Measurements from ENCODE around the gene BABAM2. TPM values are rescaled to one million over a fixed set of nuclear protein-coding genes. Genes with fewer than 3 reads are reported as not detected.
"Not testable (repeated sequence)": the region's sequence is repeated elsewhere in the genome, so short reads cannot be mapped to it uniquely, and the experiment has no call there.

The BABAM2 gene
- total RNA-seq, 1 experiment from 2014 or later: 57.6 TPM

DNA sequence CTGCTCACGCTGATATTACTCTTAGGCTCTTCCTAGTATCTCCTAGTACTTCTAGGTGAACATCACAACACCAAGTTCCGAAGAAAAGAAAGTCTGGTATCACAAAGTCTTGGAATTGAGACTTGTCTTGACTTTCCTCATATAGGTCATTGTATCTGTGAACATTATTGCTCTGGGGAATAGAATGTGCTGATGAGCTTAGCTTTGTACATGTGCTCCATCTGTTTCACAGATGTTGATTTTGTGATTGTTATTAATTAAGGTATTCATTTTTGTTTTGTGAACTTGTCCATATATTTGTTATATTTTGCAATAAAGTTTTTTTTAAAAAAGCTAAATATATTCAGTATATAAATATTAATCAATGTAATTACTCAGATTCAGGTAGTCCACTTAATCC, 111.7 kb downstream of the BABAM2 start:
- no peak overlapping the region for H3K4me3 Mint-ChIP-seq (ENCODE audit: unreplicated experiment)
- POLR2A ChIA-PET: interaction anchor here (1.5 to 2.8 kb wide), 3 partner anchors 9 to 21 kb away, joined by 3 to 19 read pairs (median 5); no protein-coding TSS in a partner anchor
- no peaks in the 10 kb centered on the region for H3K27me3 Mint-ChIP-seq (ENCODE audit: insufficient read depth, unreplicated experiment)
- CTCF ChIA-PET: interaction anchor here (0.6 to 0.7 kb wide), 2 partner anchors 29 to 188 kb away, joined by 3 read pairs; no protein-coding TSS in a partner anchor
- DNase-seq (ENCODE audit: unreplicated experiment): no peak
- H3K27ac Mint-ChIP-seq (ENCODE audit: low read depth, unreplicated experiment): no peak overlapping the region
- intact Hi-C loops (cut with micrococcal nuclease): no loop called here
- H3K36me3 Mint-ChIP-seq (ENCODE audit: insufficient read depth, unreplicated experiment): peaks cover 6% of the 10 kb centered on the region
- H3K4me1 Mint-ChIP-seq (ENCODE audit: insufficient read depth, unreplicated experiment): peaks cover 13% of the 10 kb centered on the region
- BruUV-seq (replicated peaks): no TSS peak
- TF ChIP-seq, protein P1, sequence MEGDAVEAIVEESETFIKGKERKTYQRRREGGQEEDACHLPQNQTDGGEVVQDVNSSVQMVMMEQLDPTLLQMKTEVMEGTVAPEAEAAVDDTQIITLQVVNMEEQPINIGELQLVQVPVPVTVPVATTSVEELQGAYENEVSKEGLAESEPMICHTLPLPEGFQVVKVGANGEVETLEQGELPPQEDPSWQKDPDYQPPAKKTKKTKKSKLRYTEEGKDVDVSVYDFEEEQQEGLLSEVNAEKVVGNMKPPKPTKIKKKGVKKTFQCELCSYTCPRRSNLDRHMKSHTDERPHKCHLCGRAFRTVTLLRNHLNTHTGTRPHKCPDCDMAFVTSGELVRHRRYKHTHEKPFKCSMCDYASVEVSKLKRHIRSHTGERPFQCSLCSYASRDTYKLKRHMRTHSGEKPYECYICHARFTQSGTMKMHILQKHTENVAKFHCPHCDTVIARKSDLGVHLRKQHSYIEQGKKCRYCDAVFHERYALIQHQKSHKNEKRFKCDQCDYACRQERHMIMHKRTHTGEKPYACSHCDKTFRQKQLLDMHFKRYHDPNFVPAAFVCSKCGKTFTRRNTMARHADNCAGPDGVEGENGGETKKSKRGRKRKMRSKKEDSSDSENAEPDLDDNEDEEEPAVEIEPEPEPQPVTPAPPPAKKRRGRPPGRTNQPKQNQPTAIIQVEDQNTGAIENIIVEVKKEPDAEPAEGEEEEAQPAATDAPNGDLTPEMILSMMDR (IDR thresholded peaks at IDR 0.05; ENCODE audit: unreplicated experiment): no peak
- peaks cover 12% of the 10 kb centered on the region for H3K9me3 Mint-ChIP-seq (ENCODE audit: unreplicated experiment)

DNA sequence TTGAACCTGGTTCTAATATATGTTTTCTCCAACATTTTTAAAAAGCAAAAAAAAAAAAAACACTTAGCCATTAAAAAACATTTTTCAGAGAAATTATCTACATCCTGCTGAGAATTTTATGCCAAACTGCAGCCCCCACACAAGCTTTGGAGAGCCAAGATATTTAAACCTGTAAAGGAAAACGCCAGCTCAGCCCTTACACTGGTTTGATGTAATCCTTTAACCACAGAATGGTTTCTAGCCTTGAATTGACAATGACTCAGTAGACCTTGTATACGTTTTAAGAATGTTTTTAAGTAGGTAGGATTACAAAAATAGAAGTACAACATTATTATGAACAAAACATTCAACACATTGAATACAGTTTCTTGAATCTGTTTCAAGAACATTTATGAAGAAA, 113.6 kb downstream of the BABAM2 start:
- H3K4me3 Mint-ChIP-seq (ENCODE audit: unreplicated experiment): no peak overlapping the region
- DNase-seq (ENCODE audit: unreplicated experiment): peak; percentile 73
- TF ChIP-seq, protein P1 (IDR thresholded peaks at IDR 0.05; ENCODE audit: unreplicated experiment): no peak
- H3K27me3 Mint-ChIP-seq (ENCODE audit: insufficient read depth, unreplicated experiment): no peaks in the 10 kb centered on the region
- H3K27ac Mint-ChIP-seq (ENCODE audit: low read depth, unreplicated experiment): peak overlapping the region; percentile 69
- BruUV-seq (replicated peaks): no TSS peak
- H3K9me3 Mint-ChIP-seq (ENCODE audit: unreplicated experiment): peaks cover 12% of the 10 kb centered on the region
- CTCF ChIA-PET: interaction anchor here (0.6 kb wide), 1 partner anchor 30 kb away, joined by 5 read pairs; no protein-coding TSS in a partner anchor
- H3K36me3 Mint-ChIP-seq (ENCODE audit: insufficient read depth, unreplicated experiment): peaks cover 6% of the 10 kb centered on the region
- H3K4me1 Mint-ChIP-seq (ENCODE audit: insufficient read depth, unreplicated experiment): peaks cover 13% of the 10 kb centered on the region
- intact Hi-C loops (cut with micrococcal nuclease): no loop called here
- POLR2A ChIA-PET: interaction anchor here (0.6 to 2.8 kb wide), 7 partner anchors 9 to 65 kb away, joined by 3 to 19 read pairs (median 4); no protein-coding TSS in a partner anchor

DNA sequence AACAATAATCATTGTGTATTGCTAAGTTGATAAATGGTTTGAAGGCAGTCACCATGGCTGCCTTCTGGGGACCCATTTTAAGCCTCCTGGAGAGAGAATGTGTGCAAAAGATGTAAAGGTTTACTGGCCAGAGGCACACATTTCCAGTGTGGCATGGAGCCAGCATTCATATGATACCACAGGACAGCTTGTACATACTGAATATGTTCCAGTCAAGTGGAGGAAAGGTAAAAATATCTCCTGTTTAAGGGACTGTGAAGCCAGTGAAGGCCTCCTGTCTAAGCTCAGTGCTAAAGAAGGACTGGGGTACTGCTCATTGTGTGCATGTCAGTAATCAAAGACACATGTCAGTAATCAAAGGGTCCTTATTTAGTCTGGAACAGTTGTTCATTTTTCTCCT, 119.2 kb downstream of the BABAM2 start:
- H3K4me1 Mint-ChIP-seq (ENCODE audit: insufficient read depth, unreplicated experiment): peaks cover 6% of the 10 kb centered on the region
- H3K27ac Mint-ChIP-seq (ENCODE audit: low read depth, unreplicated experiment): no peak overlapping the region
- TF ChIP-seq, protein P1 (IDR thresholded peaks at IDR 0.05; ENCODE audit: unreplicated experiment): no peak
- H3K4me3 Mint-ChIP-seq (ENCODE audit: unreplicated experiment): no peak overlapping the region
- no peaks in the 10 kb centered on the region for H3K27me3 Mint-ChIP-seq (ENCODE audit: insufficient read depth, unreplicated experiment)
- BruUV-seq (replicated peaks): no TSS peak
- no peaks in the 10 kb centered on the region for H3K9me3 Mint-ChIP-seq (ENCODE audit: unreplicated experiment)
- peak; percentile 10 for DNase-seq (ENCODE audit: unreplicated experiment)
- intact Hi-C loops (cut with micrococcal nuclease): no loop called here
- POLR2A ChIA-PET: interaction anchor here (0.6 to 1.0 kb wide), 2 partner anchors 14 to 21 kb away, joined by 3 to 4 read pairs; no protein-coding TSS in a partner anchor
- CTCF ChIA-PET: interaction anchor here (0.6 kb wide), 1 partner anchor 116 kb away, joined by 4 read pairs; no protein-coding TSS in a partner anchor
- H3K36me3 Mint-ChIP-seq (ENCODE audit: insufficient read depth, unreplicated experiment): no peaks in the 10 kb centered on the region

DNA sequence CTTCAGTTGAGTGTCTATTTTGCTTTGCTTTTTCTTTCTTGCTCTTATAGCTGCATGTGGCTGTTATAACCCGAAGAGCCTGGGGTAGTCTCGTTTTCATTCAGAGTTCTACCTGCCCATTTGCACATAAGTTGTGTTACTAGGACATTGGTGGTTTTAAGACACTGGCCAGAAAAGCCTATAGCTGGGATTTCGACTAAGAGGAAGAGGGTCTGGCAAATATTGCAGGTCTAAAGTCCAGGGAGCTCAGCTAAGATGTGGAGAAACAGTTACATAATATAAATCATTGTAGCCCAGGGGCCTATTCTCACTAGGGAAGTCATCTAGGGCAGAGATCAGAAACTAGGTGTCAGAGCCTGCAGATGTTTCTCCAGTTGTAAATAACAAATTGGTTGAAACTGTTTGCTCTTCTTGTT, 120.8 kb downstream of the BABAM2 start:
- intact Hi-C loops (cut with micrococcal nuclease): no loop called here
- peaks cover 9% of the 10 kb centered on the region for H3K36me3 Mint-ChIP-seq (ENCODE audit: insufficient read depth, unreplicated experiment)
- CTCF ChIA-PET: no interaction called here
- H3K4me1 Mint-ChIP-seq (ENCODE audit: insufficient read depth, unreplicated experiment): peaks cover 6% of the 10 kb centered on the region
- H3K27ac Mint-ChIP-seq (ENCODE audit: low read depth, unreplicated experiment): no peak overlapping the region
- no peaks in the 10 kb centered on the region for H3K9me3 Mint-ChIP-seq (ENCODE audit: unreplicated experiment)
- POLR2A ChIA-PET: interaction anchor here (0.6 to 0.7 kb wide), 2 partner anchors 47 to 149 kb away, joined by 3 to 4 read pairs; no protein-coding TSS in a partner anchor
- no TSS peak for BruUV-seq (replicated peaks)
- TF ChIP-seq, protein P1 (IDR thresholded peaks at IDR 0.05; ENCODE audit: unreplicated experiment): no peak
- no peaks in the 10 kb centered on the region for H3K27me3 Mint-ChIP-seq (ENCODE audit: insufficient read depth, unreplicated experiment)
- DNase-seq (ENCODE audit: unreplicated experiment): no peak
- no peak overlapping the region for H3K4me3 Mint-ChIP-seq (ENCODE audit: unreplicated experiment)

DNA sequence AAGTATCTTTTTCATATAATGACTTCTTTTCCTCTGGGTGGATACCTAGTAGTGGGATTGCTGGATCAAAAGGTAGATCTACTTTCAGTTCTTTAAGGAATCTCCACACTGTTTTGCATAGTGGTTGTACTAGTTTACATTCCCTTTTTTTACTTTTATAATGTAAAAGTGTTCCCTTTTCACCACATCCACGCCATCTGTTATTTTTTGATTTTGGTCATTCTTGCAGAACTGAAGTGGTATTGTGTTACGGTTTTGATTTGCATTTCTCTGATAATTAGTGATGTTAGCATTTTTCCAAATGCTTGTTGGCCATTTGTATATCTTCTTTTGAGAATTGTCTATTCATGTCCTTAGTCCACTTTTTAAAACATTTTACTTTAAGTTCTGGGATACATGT, 127.9 kb downstream of the BABAM2 start:
- DNase-seq (ENCODE audit: unreplicated experiment); H3K9me3 Mint-ChIP-seq (ENCODE audit: unreplicated experiment); H3K27ac Mint-ChIP-seq (ENCODE audit: low read depth, unreplicated experiment); BruUV-seq (replicated peaks); H3K27me3 Mint-ChIP-seq (ENCODE audit: insufficient read depth, unreplicated experiment); POLR2A ChIA-PET; intact Hi-C loops (cut with micrococcal nuclease); CTCF ChIA-PET; H3K4me1 Mint-ChIP-seq (ENCODE audit: insufficient read depth, unreplicated experiment); H3K4me3 Mint-ChIP-seq (ENCODE audit: unreplicated experiment): not testable (repeated sequence)
- H3K36me3 Mint-ChIP-seq (ENCODE audit: insufficient read depth, unreplicated experiment): peaks cover 20% of the 10 kb centered on the region

DNA sequence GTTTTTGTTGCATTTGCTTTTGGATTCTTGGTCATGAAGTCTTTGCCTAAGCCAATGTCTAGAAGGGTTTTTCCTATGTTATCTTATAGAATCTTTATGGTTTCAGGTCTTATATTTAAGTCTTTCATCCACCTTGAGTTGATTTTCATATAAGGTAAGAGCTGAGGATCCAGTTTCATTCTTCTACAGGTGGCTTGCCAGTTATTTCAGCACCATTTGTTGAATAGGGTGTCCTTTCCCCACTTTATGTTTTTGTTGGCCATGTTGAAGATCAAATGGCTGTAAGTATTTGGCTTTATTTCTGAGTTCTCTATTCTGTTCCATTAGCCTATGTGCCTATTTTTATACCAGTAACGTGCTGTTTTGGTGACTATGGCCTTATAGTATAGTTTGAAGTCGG, 129.0 kb downstream of the BABAM2 start:
- H3K27me3 Mint-ChIP-seq (ENCODE audit: insufficient read depth, unreplicated experiment); H3K4me3 Mint-ChIP-seq (ENCODE audit: unreplicated experiment); H3K4me1 Mint-ChIP-seq (ENCODE audit: insufficient read depth, unreplicated experiment); intact Hi-C loops (cut with micrococcal nuclease); DNase-seq (ENCODE audit: unreplicated experiment); BruUV-seq (replicated peaks); H3K27ac Mint-ChIP-seq (ENCODE audit: low read depth, unreplicated experiment); H3K9me3 Mint-ChIP-seq (ENCODE audit: unreplicated experiment): not testable (repeated sequence)
- H3K36me3 Mint-ChIP-seq (ENCODE audit: insufficient read depth, unreplicated experiment): peaks cover 25% of the 10 kb centered on the region
- CTCF ChIA-PET: interaction anchor here (0.7 kb wide), 1 partner anchor 315 kb away, joined by 3 read pairs; no protein-coding TSS in a partner anchor
- POLR2A ChIA-PET: interaction anchor here (0.7 to 1.0 kb wide), 3 partner anchors 18 to 371 kb away, joined by 3 read pairs; no protein-coding TSS in a partner anchor

Measured in MCF 10A (cell line).